EH (cell line): Measurements from ENCODE around the gene SPTLC2.

Experiments
- DNase-seq: peaks from one replicate; pipeline ENCODE4 v3.0.0-alpha.2; 2015; ENCODE audit warnings: low read depth

The SPTLC2 gene

DNA sequence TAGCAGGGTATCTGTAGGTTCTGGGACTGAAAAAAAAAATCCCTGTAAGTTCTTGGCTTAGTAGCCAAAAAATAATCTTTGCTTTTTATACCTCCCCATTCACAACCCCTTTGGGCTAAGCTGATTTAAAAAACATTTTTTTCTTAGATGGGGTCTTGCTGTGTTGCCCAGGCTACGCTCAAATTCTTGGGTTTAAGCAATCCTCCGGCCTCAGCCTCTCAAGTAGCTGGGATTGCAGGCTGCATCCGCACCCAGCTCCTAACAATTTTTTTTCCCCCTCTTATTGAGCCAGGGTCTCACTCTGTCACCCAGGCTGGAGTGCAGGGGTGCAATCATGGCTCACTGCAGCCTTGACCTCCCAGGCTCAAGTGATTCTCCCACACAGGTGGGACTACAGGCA, 108.7 kb downstream of the SPTLC2 start:
- DNase-seq, result no peak

DNA sequence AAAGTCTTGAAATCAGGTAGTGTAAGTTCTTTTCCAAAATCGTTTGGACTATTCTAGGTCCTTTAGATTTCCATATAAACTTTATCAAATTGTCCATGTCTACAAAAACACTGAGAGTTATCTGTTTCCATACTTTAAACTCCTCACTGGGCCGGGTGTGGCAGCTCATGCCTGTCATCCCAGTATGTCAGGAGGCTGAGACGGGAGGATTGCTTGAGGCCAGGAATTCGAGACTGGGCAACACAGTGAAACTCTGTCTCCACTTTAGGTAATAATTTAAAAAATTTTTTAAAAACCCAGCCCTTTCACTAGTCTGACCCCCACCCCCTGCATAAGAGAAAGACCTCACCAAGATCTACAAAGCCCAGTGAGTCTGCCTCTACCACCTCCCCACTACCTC, 111.4 kb downstream of the SPTLC2 start:
- no peak for DNase-seq

DNA sequence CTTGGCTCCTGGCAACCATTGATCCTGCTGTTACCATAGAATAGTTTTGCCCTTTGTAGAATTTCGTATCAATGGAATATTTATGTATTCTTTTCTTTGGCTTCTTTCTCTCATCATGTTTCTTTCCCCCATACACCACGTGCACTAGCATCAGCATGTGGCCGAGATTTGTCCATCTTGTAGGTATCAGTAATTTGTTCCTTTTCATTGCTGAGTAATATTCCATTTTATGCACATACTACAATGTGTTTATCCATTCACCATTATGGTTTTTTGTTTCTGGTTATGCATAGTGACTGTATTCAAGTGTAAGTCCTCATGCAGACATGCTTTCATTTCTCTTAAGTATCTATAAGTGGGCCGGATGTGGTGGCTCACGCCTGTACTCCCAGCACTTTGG, 113.3 kb downstream of the SPTLC2 start:
- no peak for DNase-seq

DNA sequence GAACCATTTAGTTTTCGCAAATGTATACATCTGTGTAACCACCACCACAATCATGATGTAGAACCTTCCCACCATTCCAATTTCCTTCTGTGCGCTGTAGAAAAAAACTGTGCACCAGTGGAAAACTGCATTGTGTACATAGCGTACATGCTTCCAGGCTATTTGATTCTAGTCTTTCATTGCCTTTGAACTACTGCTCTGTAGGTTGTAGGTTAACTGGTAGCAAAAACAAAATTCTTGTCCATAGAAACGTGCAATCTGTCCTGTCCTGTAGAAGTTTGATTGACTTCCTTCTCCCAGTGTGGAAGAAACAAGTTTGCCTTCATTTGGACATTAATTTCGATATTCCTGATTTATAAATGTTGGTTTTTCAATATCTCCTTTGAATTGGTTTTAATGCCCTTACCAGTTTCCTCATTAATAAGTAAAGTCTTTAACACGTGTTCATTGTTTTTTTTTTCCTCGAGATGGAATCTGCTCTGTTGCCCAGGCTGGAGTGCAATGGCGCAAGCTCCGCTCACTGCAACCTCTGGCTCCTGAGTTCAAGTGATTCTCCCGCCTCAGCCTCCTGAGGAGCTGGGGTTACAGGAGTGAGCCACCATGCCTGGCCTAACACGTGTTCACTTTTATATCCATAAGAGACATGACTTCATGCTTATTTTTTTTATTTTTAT, 114.2 kb downstream of the SPTLC2 start:
- DNase-seq, result no peak

DNA sequence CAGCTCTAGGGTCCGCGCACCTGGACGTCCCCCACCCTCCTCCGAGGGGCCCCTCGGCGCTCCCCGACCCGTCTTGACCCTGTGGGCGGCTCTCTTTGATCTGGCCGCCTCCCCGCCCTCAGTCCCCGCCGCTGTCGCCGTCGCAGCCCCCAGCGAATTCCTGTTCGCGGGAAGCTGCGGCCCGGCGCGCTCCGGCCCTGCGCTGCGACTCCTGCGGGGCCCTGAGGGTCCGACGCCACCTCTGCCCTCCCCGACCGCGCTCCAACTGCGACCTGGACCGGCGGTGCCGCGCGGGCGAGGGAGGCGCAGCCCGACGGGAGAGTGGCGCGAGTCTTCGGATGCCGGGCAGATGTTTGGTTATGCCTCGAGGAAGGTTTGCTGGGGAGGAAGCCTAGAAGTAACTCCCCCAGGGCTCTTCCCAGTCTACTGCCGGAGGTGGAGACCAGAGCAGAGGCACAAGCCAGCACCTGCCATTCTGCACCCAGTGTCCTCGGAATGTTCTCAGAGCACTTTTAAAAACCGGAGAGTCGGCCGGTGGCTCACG, 117.4 kb downstream of the SPTLC2 start:
- peak; percentile 11 for DNase-seq

DNA sequence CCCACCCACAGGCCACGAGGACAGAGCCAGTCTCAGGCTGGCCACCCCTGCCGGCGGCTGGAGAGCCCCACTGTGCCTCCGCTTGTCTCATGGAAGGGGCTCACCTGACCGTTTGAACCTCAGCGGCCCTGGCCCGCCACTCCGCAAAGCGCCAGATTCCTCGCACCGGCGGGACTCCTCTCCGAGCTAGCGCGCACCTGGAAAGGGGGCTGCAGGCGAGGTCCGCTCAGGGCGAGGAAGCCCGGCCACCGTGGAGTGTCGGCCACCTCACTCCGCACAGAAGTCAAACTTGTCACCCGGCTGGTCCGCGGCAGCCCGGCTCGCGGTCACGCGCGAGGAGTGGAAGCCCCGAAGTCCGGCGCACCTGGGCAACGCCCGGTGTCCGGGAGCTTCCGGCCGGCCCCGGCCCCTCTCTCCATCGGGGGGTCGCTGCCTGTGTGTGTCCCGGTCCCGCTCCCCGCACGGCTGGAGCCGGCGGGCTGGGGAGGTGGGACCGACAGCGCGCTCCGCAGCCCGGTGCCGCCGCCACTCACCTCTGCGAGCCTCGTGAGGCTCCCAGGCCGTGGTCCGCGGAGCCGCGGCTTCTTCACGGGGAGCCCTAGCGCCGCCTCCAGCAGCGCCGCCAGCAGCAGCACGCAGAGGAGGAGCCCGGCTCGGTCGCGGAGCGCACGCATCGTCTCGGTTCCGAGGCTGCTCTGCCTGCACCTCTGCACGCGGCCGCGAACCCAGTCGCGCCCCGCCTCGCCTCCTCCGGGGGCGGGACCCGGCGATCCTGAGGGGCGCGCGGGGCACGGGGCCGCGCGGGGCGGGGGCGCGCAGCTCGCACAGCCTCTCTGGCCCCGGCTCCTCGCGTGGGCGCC, 118.1 kb downstream of the SPTLC2 start, which contains the start of gene ISM2:
TSS of gene ISM2 (minus strand) at position 697 of the 860 bp plus-strand sequence. CDS start at position 674, 23 bp downstream.
- DNase-seq, result peak; percentile 53

DNA sequence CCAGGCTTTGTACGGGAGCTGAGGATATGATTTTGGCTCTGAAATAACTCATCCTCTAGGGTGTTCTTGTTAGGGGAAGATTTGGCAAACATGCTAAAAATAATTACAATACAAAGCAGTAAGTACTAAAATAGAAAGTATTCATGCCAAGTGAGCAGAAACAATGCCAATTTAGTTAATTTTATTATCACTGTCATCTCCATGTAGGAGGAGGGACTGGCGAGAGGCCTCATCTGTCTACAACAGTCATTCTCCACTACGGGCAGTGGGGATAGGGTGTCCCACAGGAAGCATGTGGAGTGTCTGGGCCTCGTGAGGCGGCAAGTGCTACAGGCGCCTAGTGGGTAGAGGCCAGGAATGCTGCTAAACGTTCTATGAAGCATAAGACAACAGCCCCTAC, 121.1 kb downstream of the SPTLC2 start:
- no peak for DNase-seq

DNA sequence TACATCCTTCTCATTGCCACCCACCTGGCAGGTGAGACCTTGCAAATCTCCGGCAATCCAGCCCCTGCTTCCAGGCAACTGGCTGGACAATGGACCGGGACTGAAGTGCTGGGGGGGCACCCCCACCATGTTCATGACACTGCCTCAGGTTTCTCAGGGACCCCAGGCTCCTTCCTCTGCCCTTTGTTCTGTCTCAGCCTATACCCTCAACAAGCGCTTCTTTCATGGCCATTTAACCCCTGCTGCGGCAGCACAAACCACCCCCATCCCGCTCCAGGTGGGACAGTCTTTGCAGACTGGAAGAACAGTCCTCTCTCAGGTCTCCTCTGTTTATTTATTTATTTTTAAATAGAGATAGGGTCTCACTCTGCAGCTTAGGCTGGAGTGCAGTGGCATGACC, 125.4 kb downstream of the SPTLC2 start:
- DNase-seq, result no peak

DNA sequence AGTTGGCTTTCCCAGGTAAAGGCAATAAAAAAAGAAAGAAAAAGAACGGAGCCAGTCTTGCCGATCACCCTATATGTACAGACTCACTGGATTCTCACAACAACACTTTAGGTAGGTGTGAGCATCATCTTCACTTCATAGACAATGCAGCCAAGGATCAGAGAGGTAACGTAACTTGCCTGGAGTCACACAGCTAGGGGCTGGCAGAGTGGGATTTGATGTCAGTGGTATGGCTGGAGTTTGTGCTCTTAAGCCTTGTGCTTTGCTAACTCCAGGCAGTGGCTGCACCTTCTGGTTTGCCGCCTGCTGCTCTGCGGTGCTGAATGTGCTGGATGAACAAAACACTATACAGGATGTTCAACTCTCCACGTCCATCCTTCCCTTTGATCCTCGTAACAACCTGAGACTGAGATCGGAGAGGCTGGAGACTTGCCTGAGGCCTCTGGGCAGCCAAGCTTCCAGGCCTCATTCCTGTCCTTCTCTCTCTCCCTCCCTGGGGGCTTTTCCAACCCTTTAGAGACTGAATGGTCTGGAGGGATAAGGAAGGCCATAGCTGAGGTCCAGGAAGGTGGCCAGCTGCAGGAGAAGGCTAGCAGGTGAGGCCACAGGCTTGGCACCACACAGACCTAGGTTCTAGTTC, 126.0 kb downstream of the SPTLC2 start:
- no peak for DNase-seq

DNA sequence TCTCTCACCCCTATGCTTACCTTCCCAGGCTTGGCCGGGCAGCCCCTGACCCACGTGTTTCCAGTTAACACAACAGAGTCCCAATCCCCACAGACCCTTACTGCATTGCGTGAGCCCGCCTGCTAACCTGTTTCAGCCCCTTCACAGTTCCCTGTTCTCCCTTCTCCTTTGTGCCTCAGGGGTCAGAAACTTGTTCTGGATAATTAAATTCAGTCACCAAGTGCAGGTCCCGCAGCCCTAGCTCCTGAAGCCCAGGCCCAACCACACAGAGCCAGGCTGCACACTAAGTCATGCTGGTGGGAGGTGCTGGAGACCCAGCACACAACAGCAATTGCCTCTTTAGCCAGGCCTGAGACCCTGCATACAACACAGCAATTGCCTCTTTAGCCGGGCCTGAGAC, 127.4 kb downstream of the SPTLC2 start:
- no peak for DNase-seq

DNA sequence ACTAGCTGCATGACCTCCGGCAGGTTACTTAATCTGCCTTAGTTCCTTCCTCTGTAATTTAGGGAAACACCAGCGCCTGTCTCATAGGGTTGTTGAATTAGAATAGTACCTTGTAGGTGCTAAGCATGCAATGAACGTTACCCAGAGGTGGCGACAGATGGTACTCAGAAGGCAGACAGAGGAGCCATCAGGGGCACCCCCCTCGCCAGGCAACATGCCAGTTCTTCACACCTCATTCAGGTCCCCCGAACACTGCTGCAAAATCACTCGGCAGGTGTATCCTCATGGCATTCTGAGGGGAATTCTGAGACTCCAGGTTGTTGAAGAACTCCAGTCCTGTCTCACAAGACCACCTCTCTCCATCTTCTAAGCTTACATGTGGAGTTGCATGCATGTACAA, 127.9 kb downstream of the SPTLC2 start:
- no peak for DNase-seq

DNA sequence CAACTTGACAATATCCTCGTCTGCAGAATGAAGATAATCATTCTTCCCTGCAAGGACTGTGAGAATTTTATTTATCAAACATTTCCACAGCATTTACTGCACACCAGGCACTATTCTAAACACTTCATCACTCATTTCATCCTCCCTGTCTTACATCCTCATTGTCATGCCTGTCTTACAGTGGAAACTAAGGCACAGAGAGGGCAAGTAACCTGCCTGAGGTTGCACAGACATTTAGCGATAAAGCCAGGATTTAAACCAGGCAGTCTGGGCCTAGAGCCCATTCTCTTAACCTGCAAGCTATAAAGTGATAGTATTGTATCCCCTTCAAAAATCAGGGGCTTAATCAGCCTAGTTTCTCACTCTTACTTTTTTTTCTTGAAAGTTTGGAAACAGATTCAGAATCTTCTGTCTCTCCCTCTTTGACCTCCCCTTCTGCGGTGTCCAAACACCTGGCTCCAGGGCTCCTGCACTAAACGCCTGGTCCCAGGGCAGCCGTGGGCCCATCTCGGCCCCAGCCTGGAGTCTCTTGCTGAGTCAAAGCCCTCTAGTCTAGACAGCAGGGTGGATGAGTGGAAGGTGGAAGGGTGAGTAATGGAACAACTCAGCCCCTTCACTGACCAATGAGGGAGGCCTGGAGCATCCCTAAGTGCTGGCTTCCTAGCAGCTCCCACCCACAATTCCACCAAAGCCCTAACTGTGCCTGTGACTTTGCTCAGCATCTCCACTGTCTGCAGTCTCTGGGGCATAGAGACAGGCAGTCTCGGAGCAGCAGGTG, 130.3 kb downstream of the SPTLC2 start:
- peak; percentile 75 for DNase-seq

DNA sequence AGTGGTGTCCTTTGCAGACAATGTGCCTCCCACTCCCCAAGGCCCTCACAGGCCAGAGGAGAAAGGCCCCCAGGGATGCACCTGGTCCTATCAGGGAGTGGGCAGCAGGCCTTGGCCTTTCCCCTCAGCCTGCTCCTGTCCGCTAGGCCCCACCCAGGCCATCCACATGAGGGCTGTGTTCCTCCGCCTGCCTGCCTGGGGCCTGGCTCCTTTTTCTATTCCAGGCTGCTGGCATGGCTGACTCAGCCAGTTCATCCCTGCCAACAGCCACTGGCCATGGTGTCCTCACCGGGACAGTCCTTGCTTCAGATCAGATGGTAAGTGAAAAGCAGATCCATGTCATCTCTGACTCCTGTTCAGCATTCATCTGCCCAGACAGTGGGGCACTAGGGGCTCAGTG, 131.2 kb downstream of the SPTLC2 start:
- peak; percentile 22 for DNase-seq

DNA sequence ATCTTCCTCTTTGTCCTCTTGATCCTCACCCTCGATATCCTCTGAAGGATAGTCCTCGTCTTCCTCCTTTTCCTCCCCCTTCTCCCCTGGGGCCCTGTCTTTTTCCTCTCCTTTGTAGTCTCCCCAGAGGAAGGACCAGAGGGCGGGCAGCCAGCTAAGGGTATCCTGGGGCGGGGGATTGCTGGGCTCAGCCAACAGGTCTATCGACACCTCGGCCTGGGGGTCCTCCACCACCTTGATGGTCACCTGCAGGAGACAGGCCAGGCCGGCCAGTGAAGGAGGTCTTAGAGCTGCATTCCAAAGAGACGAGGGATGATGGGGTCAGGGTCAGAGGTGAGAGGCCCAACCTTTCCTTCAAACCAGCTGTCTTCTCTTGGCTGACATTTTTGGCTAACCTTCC, 134.0 kb downstream of the SPTLC2 start:
- DNase-seq, result no peak

DNA sequence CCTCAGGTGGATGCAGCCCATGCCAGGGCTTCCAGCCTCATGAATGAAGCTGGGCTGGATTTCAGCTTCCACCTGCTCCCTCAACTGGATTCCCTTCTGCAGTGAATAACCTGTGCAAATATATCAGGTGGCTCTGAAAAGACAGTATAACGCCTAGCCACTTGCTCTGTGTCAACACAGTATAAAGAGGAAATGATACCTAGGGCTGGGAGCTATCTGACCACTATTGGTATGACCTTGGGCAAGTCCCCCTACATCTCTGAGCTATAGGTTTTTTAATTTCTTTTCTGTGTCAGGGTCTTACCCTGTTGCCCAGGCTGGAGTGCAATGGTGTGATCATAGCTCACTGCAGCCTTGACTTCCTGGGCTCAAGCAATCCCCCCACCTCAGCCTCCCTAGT, 137.6 kb downstream of the SPTLC2 start:
- DNase-seq, result no peak

DNA sequence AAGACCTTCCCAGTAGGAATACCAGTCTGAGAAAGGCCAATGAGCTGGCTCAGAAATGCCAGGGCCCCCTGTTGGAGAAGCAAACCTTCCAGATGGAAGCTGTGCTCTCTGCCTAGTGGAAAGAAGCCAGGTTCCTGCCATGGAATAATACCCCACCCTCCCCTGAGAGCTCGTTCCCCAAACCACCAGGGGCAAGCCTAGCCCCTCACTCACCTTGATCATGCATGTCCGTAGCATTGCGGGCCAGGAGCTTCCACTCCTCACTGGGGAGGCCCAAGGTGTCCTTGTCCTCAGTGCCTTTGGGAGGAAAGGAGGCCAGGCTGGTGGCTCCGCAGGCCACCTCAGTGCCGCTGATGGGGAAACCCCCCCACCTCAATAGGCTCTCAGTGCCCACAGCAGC, 138.4 kb downstream of the SPTLC2 start:
- no peak for DNase-seq

DNA sequence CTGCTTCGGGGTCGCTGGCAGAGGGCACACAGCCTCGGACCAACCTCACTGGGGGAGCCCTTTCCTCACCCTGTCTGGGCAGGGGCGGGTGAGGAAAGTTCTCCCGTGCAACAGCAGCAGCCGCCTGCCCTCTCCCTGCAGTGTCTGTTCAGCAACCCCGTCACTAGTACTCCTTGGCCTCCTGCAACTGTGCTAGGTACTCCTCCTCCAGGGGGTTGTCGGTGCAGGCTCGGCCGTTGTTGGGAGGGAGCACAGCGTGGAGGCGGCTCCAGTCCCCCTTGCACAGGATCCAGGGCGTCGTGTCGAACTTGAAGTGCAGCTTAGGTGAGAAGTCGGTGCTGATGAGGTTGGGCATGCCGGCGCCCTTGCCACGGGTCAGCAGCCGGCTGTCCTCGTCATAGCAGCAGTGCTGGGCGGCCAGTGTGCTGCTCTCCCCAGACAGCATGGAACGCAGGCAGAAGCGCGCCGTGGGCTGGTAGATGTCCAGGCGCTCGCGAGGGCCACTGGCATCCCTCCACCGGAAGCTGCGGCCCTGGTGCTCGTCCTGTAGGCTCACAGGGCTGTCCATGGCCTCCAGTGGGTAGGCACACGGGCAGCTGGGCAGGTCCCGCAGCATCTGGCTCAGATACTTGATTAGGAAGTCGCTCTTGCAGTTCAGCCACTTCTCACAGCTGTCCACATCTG, 140.9 kb downstream of the SPTLC2 start:
- DNase-seq, result no peak

DNA sequence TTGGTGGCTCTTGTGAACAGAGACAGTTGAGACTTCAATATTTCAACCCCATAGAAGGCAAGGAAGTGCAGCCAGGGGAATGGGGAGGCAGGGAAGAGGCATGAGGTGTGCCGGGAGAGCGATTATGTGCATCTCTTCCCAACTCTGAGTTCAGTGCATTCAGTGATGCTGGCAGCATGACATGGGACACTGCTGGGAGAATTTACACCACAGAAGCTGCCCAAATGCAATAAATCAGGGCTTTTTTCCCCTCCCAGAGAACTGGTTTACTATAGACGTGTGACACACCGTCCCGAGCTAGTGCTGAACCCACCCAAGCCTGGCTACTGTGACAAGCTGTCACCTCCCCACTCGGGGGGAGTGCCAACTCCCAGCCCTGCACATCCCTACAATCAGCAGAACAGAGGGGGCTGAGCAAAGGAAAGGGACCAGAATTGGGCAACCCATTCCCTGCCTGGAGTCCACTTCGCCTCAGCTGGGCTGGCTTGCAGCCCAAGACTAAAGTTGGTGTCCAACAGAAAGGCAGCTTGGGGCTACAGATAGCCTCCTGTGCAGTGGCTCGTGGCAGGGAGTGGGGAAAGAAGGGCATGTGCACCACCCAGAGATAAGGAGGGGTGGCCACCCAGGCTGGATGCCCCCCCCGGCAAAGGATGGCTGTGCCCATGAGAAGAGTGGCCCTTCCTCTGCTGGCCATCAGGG, 141.8 kb downstream of the SPTLC2 start:
- no peak for DNase-seq

DNA sequence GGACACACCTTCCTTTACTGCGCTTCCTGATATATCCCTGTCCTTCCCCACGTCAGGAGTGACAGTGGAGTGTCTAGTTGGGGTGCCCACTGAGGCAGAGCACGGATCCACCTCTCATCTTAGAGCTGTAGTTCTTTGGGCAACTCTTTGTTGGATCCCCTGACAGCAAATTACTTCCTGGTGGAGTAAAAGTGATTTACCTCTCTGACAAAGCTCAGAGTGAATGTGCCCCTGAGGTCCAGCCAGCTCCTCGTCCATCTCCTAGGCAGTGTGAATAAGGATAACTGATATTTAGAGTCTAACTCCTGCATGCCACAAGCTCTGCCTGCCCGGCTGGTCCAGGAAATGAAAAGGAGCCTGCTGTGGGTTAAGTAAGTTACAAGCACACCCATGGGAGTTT, 142.5 kb downstream of the SPTLC2 start:
- no peak for DNase-seq

DNA sequence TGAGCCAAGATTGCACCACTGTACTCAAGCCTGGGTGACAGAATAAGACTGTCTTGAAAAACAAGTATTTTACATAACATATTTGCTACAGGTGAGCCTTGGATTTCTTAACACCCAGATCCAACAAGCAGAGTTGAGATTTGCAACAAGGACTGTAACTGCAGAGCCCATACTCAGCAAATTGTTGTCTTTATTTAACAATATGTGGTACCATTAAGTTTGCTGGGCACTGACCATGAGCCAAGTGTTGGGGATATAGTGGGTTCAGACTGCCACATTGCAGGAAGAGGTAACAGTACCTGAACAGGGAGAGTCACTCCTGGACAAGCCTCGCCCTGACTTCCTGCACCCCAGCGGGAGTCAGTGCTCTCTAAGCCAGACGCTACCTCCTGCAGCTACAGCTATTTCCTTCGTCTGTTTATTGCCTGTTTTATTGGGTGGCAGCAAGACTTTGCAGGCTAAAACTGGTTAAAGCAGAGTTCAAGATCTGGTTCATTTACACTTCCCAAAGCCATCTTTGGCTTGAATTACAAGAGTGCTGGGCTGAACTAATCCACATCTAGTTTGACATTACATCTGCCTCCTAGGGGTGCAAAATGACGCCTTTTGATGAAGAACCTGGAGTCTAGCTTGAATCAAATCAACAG, 146.1 kb downstream of the SPTLC2 start:
- no peak for DNase-seq
